GM06990 (cell line): ENCODE data around the gene MUC15.
"Not testable (repeated sequence)": the region's sequence is repeated elsewhere in the genome, so short reads cannot be mapped to it uniquely, and the experiment has no call there.

ENCODE experiments used
- DNase-seq: peaks from one replicate; pipeline ENCODE4 v3.0.0-alpha.2; 2011; ENCODE audit not compliant: insufficient read length; ENCODE audit errors: extremely low read depth
- H3K27me3 ChIP-seq: replicated peaks from 2 replicates; pipeline ENCODE4 v1.6.0; 2011; ENCODE audit warnings: low read length; ENCODE audit not compliant: control insufficient read depth, insufficient read depth
- H3K36me3 ChIP-seq: 2 replicates; pipeline ENCODE4 v1.5.1; 2011; ENCODE audit warnings: low read length; ENCODE audit not compliant: control insufficient read depth, insufficient read depth
- H3K4me3 ChIP-seq: replicated peaks from 2 replicates; pipeline ENCODE4 v1.5.1; 2011; ENCODE audit warnings: low read depth, mild to moderate bottlenecking, control low read depth, low read length
- TF ChIP-seq, protein P1 (sequence below): IDR thresholded peaks from 2 replicates; pipeline ENCODE4 v1.5.1; 2011; ENCODE audit warnings: low read length, control low read depth, mild to moderate bottlenecking, inconsistent platforms; ENCODE audit not compliant: insufficient read depth, poor library complexity, severe bottlenecking

Gene MUC15

GRCh38 chr11:26608507-26609146, 36.6 kb upstream of the MUC15 start:
- DNase-seq, result peak; percentile 36
- TF ChIP-seq, protein P1, sequence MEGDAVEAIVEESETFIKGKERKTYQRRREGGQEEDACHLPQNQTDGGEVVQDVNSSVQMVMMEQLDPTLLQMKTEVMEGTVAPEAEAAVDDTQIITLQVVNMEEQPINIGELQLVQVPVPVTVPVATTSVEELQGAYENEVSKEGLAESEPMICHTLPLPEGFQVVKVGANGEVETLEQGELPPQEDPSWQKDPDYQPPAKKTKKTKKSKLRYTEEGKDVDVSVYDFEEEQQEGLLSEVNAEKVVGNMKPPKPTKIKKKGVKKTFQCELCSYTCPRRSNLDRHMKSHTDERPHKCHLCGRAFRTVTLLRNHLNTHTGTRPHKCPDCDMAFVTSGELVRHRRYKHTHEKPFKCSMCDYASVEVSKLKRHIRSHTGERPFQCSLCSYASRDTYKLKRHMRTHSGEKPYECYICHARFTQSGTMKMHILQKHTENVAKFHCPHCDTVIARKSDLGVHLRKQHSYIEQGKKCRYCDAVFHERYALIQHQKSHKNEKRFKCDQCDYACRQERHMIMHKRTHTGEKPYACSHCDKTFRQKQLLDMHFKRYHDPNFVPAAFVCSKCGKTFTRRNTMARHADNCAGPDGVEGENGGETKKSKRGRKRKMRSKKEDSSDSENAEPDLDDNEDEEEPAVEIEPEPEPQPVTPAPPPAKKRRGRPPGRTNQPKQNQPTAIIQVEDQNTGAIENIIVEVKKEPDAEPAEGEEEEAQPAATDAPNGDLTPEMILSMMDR, result no peak

GRCh38 chr11:26607725-26608506, 35.9 kb upstream of the MUC15 start:
- Histone ChIP-seq H3K4me3 (peak overlapping the region; percentile 50), H3K36me3 (no peaks in the 10 kb centered on the region), H3K27me3 (no peaks in the 10 kb centered on the region)
- TF ChIP-seq, protein P1, result no peak
- no peak for DNase-seq

More at GRCh38 chr11:26608507-26609146, 36.6 kb upstream of the MUC15 start:
- Histone ChIP-seq H3K4me3 (peak overlapping the region; percentile 50), H3K27me3 (no peaks in the 10 kb centered on the region), H3K36me3 (no peaks in the 10 kb centered on the region)

DNA sequence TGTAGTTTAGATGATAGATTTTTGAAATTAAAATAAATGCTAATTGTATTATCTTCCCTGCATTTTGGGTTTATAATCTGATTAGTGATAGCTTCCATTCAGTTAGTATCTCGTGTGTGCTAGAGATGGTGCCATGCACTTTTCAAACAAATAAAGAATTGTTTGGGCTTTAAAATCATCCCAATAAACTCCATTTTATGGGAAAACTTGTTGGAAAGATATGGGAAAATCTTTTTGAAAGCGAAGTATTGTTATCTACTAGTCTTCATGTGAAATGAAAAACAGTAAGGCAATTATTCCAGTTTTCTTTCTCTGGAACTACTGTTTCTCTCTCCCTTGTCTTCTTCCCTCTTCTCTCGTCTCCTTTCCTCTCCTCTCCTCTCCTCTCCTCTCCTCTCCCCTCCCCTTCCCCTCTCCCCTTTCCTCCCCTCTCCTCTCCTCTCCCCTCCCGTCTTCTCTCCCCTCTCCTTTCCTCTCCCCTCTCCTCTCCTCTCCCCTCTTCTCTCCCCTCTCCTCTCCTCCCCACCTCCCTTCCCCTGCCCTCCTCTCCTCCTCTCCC, 27.9 kb upstream of the MUC15 start:
- TF ChIP-seq, protein P1, result no peak
- no peaks in the 10 kb centered on the region for H3K36me3 ChIP-seq
- DNase-seq, result no peak
- no peak overlapping the region for H3K4me3 ChIP-seq
- no peaks in the 10 kb centered on the region for H3K27me3 ChIP-seq

DNA sequence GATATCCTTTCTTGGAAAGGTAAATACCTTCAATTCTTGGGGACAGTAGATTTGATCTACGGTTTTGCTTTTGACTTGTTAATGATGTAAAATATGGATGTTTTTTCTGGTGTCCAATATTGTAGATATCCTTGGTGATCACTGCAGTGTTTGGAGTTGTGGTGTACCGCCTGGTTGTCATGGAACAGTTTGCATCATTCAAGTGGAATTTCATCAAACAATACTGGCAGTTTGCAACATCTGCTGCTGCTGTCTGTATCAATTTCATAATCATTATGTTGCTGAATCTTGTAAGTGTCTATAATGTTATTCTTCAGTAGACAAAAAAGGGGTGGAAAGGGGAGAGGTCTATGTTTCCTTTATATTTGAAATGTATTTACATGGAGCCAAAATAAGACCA, 27.4 kb upstream of the MUC15 start:
- TF ChIP-seq, protein P1, result no peak
- no peaks in the 10 kb centered on the region for H3K36me3 ChIP-seq
- no peak overlapping the region for H3K4me3 ChIP-seq
- no peak for DNase-seq
- no peaks in the 10 kb centered on the region for H3K27me3 ChIP-seq

DNA sequence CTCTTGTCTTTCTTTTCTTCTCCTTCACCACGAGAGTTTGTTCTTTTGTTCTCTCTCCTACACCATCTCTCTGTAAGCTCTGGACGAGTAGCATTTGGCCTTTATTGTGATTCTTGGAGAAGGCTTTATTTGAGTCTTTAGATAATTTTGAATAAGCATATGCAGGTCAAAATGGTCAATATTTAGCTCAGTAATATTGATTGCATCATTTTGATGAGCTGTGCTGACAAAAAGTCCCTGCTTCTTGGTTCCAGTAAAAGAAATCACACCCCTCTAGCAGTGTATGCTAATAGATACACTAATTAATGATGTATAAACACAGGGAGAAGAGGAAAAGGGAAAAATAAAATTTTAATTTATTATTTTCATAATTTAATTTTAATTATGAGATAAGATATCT, 25.8 kb upstream of the MUC15 start:
- Histone ChIP-seq H3K4me3 (no peak overlapping the region), H3K27me3 (no peaks in the 10 kb centered on the region), H3K36me3 (no peaks in the 10 kb centered on the region)
- DNase-seq, result no peak
- TF ChIP-seq, protein P1, result no peak

GRCh38 chr11:26597049-26597689, 25.1 kb upstream of the MUC15 start:
- H3K27me3 ChIP-seq, H3K4me3 ChIP-seq, H3K36me3 ChIP-seq, DNase-seq: not testable (repeated sequence)

- DNase-seq, H3K4me3 ChIP-seq, H3K27me3 ChIP-seq, H3K36me3 ChIP-seq: not testable (repeated sequence)
Measured at GRCh38 chr11:26595207-26595865, 23.3 kb upstream of the MUC15 start.
